Peyer's patch (tissue), 4 donors: ENCODE data around the gene PTH2. TPM values are rescaled to one million over a fixed set of nuclear protein-coding genes. Genes with fewer than 3 reads are reported as not detected.

Experiments used
- DNase-seq, 3 donors: peaks; one replicate each; pipeline ENCODE4 v3.0.0-alpha.2; 2017 to 2019
- H3K27ac ChIP-seq, 4 donors: fragments of 200-600 bp; sonication (generic); one replicate each; pipeline ENCODE4 v1.5.1; 2016 to 2019
- H3K27me3 ChIP-seq, 2 donors: fragments of 200-600 bp; sonication (generic); one replicate each; pipeline ENCODE4 v1.5.1; 2019
- H3K36me3 ChIP-seq, 3 donors: fragments of 200-600 bp; sonication (generic); one replicate each; pipeline ENCODE4 v1.5.1; 2016 to 2019
- H3K4me1 ChIP-seq, 4 donors: fragments of 200-600 bp; sonication (generic); one replicate each; pipeline ENCODE4 v1.5.1; 2016 to 2019
- H3K4me3 ChIP-seq, 4 donors: fragments of 200-600 bp; sonication (generic); 1 replicate in 3 of 4; 2 replicates in 1 of 4; pipeline ENCODE4 v1.5.1; 2016 to 2019; ENCODE audit warnings: mild to moderate bottlenecking in 1 of 4
- H3K9me3 ChIP-seq, 4 donors: fragments of 200-600 bp; sonication (generic); one replicate each; pipeline ENCODE4 v1.5.1; 2016 to 2019; ENCODE audit warnings: mild to moderate bottlenecking in 1 of 4
- CTCF ChIP-seq, 6 experiments: fragments of 450-650 bp in 4 of 6; fragments of 200-600 bp in 2 of 6; sonication (generic) in 1 of 6; IDR thresholded peaks; one replicate each; pipeline ENCODE4 v1.5.1; 2017 to 2019; ENCODE audit warnings: antibody characterized with exemption in 6 of 6, mild to moderate bottlenecking in 3 of 6, moderate library complexity in 1 of 6
- POLR2A ChIP-seq, 2 donors: fragments of 450-650 bp; IDR thresholded peaks; one replicate each; pipeline ENCODE4 v1.5.1; 2017; ENCODE audit warnings: antibody characterized with exemption in 2 of 2, mild to moderate bottlenecking in 2 of 2, moderate library complexity in 2 of 2
- total RNA-seq, 4 donors: library from RNA; depleted of rRNA; stranded (reverse); fragments of >200 nt; gene quantifications; one replicate each; pipeline ENCODE4 v1.1.0, GENCODE V29; 2016

The PTH2 gene
- total RNA-seq, 4 donors from 2014 or later = not detected

GRCh38 chr19:49459388-49459787 is 36.1 kb upstream of the PTH2 start:
- no peak for TF ChIP-seq CTCF (IDR thresholded peaks at IDR 0.05)
- TF ChIP-seq POLR2A (IDR thresholded peaks at IDR 0.05) = no peak
- Histone ChIP-seq H3K4me3 (no peak overlapping the region), H3K27me3 (no peaks in the 10 kb centered on the region), H3K9me3 (no peaks in the 10 kb centered on the region), H3K36me3 (peaks cover 0 to 45% (median 0%) of the 10 kb centered on the region in 3 donors), H3K27ac (no peak overlapping the region), H3K4me1 (peaks cover 2 to 25% (median 5%) of the 10 kb centered on the region in 4 donors)
- DNase-seq = no peak

- no peak overlapping the region for H3K4me3 ChIP-seq
- no peaks in the 10 kb centered on the region for H3K27me3 ChIP-seq
- TF ChIP-seq POLR2A (IDR thresholded peaks at IDR 0.05) (no peak), CTCF (IDR thresholded peaks at IDR 0.05) (no peak)
- H3K9me3 ChIP-seq = no peaks in the 10 kb centered on the region
- H3K27ac ChIP-seq = peak overlapping the region; percentile 32 to 96 (median 70)
- H3K4me1 ChIP-seq = peaks cover 3 to 31% (median 10%) of the 10 kb centered on the region in 4 donors
- H3K36me3 ChIP-seq = peaks cover 0 to 38% (median 0%) of the 10 kb centered on the region in 3 donors
- DNase-seq = no peak
These were observed 35.3 kb upstream of the PTH2 start for GRCh38 chr19:49458567-49458903.

- H3K27ac ChIP-seq = peak overlapping the region; percentile 43 to 96 (median 68)
- peaks cover 0 to 24% (median 0%) of the 10 kb centered on the region in 3 donors for H3K36me3 ChIP-seq
- H3K27me3 ChIP-seq = no peaks in the 10 kb centered on the region
- H3K4me1 ChIP-seq = peaks cover 3 to 31% (median 10%) of the 10 kb centered on the region in 4 donors
- H3K9me3 ChIP-seq = no peaks in the 10 kb centered on the region
- no peak for TF ChIP-seq POLR2A (IDR thresholded peaks at IDR 0.05)
- TF ChIP-seq CTCF (IDR thresholded peaks at IDR 0.05) = no peak
- H3K4me3 ChIP-seq = no peak overlapping the region
- no peak for DNase-seq
These were observed 33.1 kb upstream of the PTH2 start for GRCh38 chr19:49456326-49456725.

GRCh38 chr19:49455773-49456172 is 32.5 kb upstream of the PTH2 start:
- Histone ChIP-seq H3K36me3 (peaks cover 0 to 23% (median 0%) of the 10 kb centered on the region in 3 donors), H3K4me3 (no peak overlapping the region), H3K27ac (peak overlapping the region in 3 of 4 donors; percentile 19 to 96 (median 53)), H3K27me3 (no peaks in the 10 kb centered on the region), H3K9me3 (no peaks in the 10 kb centered on the region), H3K4me1 (peaks cover 3 to 31% (median 11%) of the 10 kb centered on the region in 4 donors)
- no peak for DNase-seq
- TF ChIP-seq POLR2A (IDR thresholded peaks at IDR 0.05) (no peak), CTCF (IDR thresholded peaks at IDR 0.05) (no peak)

GRCh38 chr19:49453757-49454240 is 30.6 kb upstream of the PTH2 start:
- no peak for DNase-seq
- peak overlapping the region; percentile 55 to 86 (median 60) for H3K4me3 ChIP-seq
- H3K27ac ChIP-seq = peak overlapping the region; percentile 95 to 99 (median 98)
- no peaks in the 10 kb centered on the region for H3K9me3 ChIP-seq
- H3K36me3 ChIP-seq = peaks cover 0 to 10% (median 0%) of the 10 kb centered on the region in 3 donors
- H3K27me3 ChIP-seq = no peaks in the 10 kb centered on the region
- H3K4me1 ChIP-seq = peaks cover 3 to 33% (median 13%) of the 10 kb centered on the region in 4 donors
- no peak for TF ChIP-seq CTCF (IDR thresholded peaks at IDR 0.05)
- TF ChIP-seq POLR2A (IDR thresholded peaks at IDR 0.05) = no peak
